Right lobe of liver (tissue), 6 donors: ENCODE measurements around the gene GBP3. TPM values are rescaled to one million over a fixed set of nuclear protein-coding genes. Genes with fewer than 3 reads are reported as not detected.

Experiments used
- ATAC-seq, 4 donors: fragments of 200-7000 bp; cut with Tn5 transposase; one replicate each; pipeline ENCODE4 v1.9.1; 2020; ENCODE audit warnings: mild to moderate bottlenecking in 4 of 4, moderate library complexity in 4 of 4
- DNase-seq, 3 donors: peaks; one replicate each; pipeline ENCODE4 v3.0.0-alpha.2; 2020
- H3K27ac ChIP-seq, 3 donors: fragments of 200-600 bp; one replicate each; pipeline ENCODE4 v1.8.0; 2022
- H3K27me3 ChIP-seq, 2 donors: fragments of 200-600 bp; one replicate each; pipeline ENCODE4 v1.8.0; 2022
- H3K36me3 ChIP-seq, 4 donors: fragments of 200-600 bp; sonication (generic) in 1 of 4; one replicate each; pipeline versions ENCODE4 v1.5.1 to v1.8.0; 2017 to 2022; ENCODE audit warnings: control low read depth in 1 of 4
- H3K4me1 ChIP-seq, 4 donors: fragments of 200-600 bp; sonication (generic) in 1 of 4; one replicate each; pipeline versions ENCODE4 v1.5.1 to v1.8.0; 2017 to 2022; ENCODE audit warnings: control low read depth in 1 of 4
- H3K4me3 ChIP-seq, 3 donors: fragments of 200-600 bp; one replicate each; pipeline ENCODE4 v1.8.0; 2022
- H3K9me3 ChIP-seq, 4 donors: fragments of 200-600 bp; sonication (generic) in 1 of 4; one replicate each; pipeline versions ENCODE4 v1.5.1 to v1.8.0; 2017 to 2022; ENCODE audit warnings: control low read depth in 1 of 4
- CTCF ChIP-seq, 4 donors: fragments of 200-600 bp in 3 of 4; fragments of 450-650 bp in 1 of 4; IDR thresholded peaks; one replicate each; pipeline versions ENCODE4 v1.5.1 to v1.8.0; 2016 to 2022; ENCODE audit warnings: antibody characterized with exemption in 4 of 4, mild to moderate bottlenecking in 2 of 4
- POLR2A ChIP-seq: fragments of 450-650 bp; IDR thresholded peaks from one replicate; pipeline ENCODE4 v1.6.1; 2017; ENCODE audit warnings: antibody characterized with exemption, mild to moderate bottlenecking
- WGBS: methylation state at CpG from one replicate; pipeline ENCODE4 v1.1.6; 2018; ENCODE audit warnings: low coverage, low lambda C conversion rate; ENCODE audit not compliant: insufficient coverage; ENCODE audit errors: missing lambda C conversion rate; 5-methylcytosine and 5-hydroxymethylcytosine counted together
- intact Hi-C, 2 donors: fragments of 100-400 bp; cut with DNase I; formaldehyde crosslinking; loops; one replicate each; pipeline versions ENCODE4 v1.11.2 to v1.14.1; 2022
- total RNA-seq, 6 experiments: library from RNA; depleted of rRNA in 2 of 6; stranded (reverse); fragments of >200 nt in 2 of 6; fragmentation: NEBNext Ultra II Directional in 3 of 6; extraction: Animal tissue kit (Norgen Biotek cat#: 25700) in 3 of 6; gene quantifications; one replicate each; pipeline versions ENCODE4 v1.1.0 to v1.2.4, GENCODE V29; 2016 to 2023
- donor health status: DM: no; HTN: yes; CAD: no.
- donor health status: DM: no; HTN: no; CAD: no.
- donor health status: DM: no; HTN: no; CAD: no.
- donor health status: DM: no; HTN: yes; CAD: no.
- donor health status: DM: no; HTN: yes; CAD: no.

GBP3 gene
- total RNA-seq, 6 experiments from 2014 or later: 4.3 to 24.6 (median 11.7) TPM

- H3K4me1 ChIP-seq: peaks cover 0 to 28% (median 6%) of the 10 kb centered on the region in 4 donors
- H3K36me3 ChIP-seq: peaks cover 0 to 16% (median under 1%) of the 10 kb centered on the region in 4 donors
- no peaks in the 10 kb centered on the region for H3K9me3 ChIP-seq
- no peaks in the 10 kb centered on the region for H3K27me3 ChIP-seq
- DNase-seq: no peak
- peak within 1 kb of the TSS; percentile 91 to 99 (median 95) for H3K27ac ChIP-seq
- intact Hi-C loops: no loop called here
- no peak for TF ChIP-seq CTCF (IDR thresholded peaks at IDR 0.05)
- TF ChIP-seq POLR2A: peak; percentile 94
- H3K4me3 ChIP-seq: peak within 1 kb of the TSS; percentile 55 to 64 (median 63)
- 13% methylated on average over 4 of the region's 4 CpGs for WGBS
- peak; percentile 77 to 89 (median 88) for ATAC-seq
Measured at GRCh38 chr1:89065079-89065868, 42.6 kb upstream of the GBP3 start, which contains the start of gene GBP1. Gene GBP1, minus strand, starts transcription at chr1:89065208. Its CDS starts 1,974 bp downstream, at chr1:89063234.

- TF ChIP-seq CTCF (IDR thresholded peaks at IDR 0.05) (no peak), POLR2A (no peak)
- no peak for DNase-seq
- Histone ChIP-seq H3K36me3 (peaks cover 0 to 21% (median under 1%) of the 10 kb centered on the region in 4 donors), H3K4me3 (peak overlapping the region; percentile 55 to 64 (median 63)), H3K9me3 (no peaks in the 10 kb centered on the region), H3K27me3 (no peaks in the 10 kb centered on the region), H3K4me1 (peaks cover 0 to 27% (median 6%) of the 10 kb centered on the region in 4 donors), H3K27ac (peak overlapping the region; percentile 91 to 99 (median 95))
- 2% methylated on average over 4 of the region's 4 CpGs for WGBS
- intact Hi-C loops: no loop called here
- ATAC-seq: peak; percentile 46 to 79 (median 64)
Measured at GRCh38 chr1:89064632-89065031, 42.0 kb upstream of the GBP3 start.

- peak overlapping the region in 1 of 3 donors; percentile 95 for H3K27ac ChIP-seq
Measured at GRCh38 chr1:89063094-89063493, 40.4 kb upstream of the GBP3 start.

GRCh38 chr1:89060091-89060490 lies 37.4 kb upstream of the GBP3 start:
- Histone ChIP-seq H3K4me3 (no peak overlapping the region), H3K27me3 (no peaks in the 10 kb centered on the region), H3K36me3 (peaks cover 0 to 66% (median 27%) of the 10 kb centered on the region in 4 donors), H3K9me3 (no peaks in the 10 kb centered on the region), H3K4me1 (peaks cover 0 to 17% (median 6%) of the 10 kb centered on the region in 4 donors), H3K27ac (no peak overlapping the region)
- no peak for TF ChIP-seq CTCF (IDR thresholded peaks at IDR 0.05)
- intact Hi-C loops: no loop called here
- ATAC-seq (no peak), DNase-seq (no peak)
- 91% methylated on average over 5 of the region's 5 CpGs for WGBS

More at GRCh38 chr1:89063094-89063493, 40.4 kb upstream of the GBP3 start:
- Histone ChIP-seq H3K4me1 (peaks cover 0 to 17% (median 6%) of the 10 kb centered on the region in 4 donors), H3K9me3 (no peaks in the 10 kb centered on the region), H3K36me3 (peaks cover 0 to 37% (median 13%) of the 10 kb centered on the region in 4 donors), H3K4me3 (peak overlapping the region in 2 of 3 donors; percentile 55 to 64), H3K27me3 (no peaks in the 10 kb centered on the region)
- intact Hi-C loops: no loop called here
- ATAC-seq (no peak), DNase-seq (no peak)
- 82% methylated on average over 3 of the region's 3 CpGs for WGBS
- TF ChIP-seq POLR2A: no peak
- TF ChIP-seq CTCF (IDR thresholded peaks at IDR 0.05): no peak
